Neural crest cell (in vitro differentiated cells): ENCODE measurements around the gene CCDC92. TPM values are rescaled to one million over a fixed set of nuclear protein-coding genes. Genes with fewer than 3 reads are reported as not detected.

Source experiments
- DNase-seq: peaks from one replicate; pipeline ENCODE4 v3.0.0; 2021; ENCODE audit warnings: low read depth, mixed read lengths, low spot score
- H3K27ac Mint-ChIP-seq: one replicate; pipeline ENCODE4 v1.8.0; 2021; ENCODE audit warnings: mild to moderate bottlenecking, mixed read lengths; ENCODE audit not compliant: unreplicated experiment
- H3K27me3 Mint-ChIP-seq: 2 replicates; pipeline ENCODE4 v1.8.0; 2021; ENCODE audit warnings: low read depth, mild to moderate bottlenecking, mixed read lengths
- H3K36me3 Mint-ChIP-seq: 2 replicates; pipeline ENCODE4 v1.8.0; 2021; ENCODE audit warnings: low read depth, mild to moderate bottlenecking, mixed read lengths
- H3K4me1 Mint-ChIP-seq: 2 replicates; pipeline ENCODE4 v1.8.0; 2021; ENCODE audit warnings: mixed read lengths
- H3K4me3 Mint-ChIP-seq: one replicate; pipeline ENCODE4 v1.8.0; 2021; ENCODE audit warnings: mild to moderate bottlenecking, mixed read lengths
- H3K9me3 Mint-ChIP-seq: 2 replicates; pipeline ENCODE4 v1.8.0; 2021; ENCODE audit warnings: mixed read lengths
- total RNA-seq: library from RNA; stranded (reverse); gene quantifications from 2 replicates; pipeline ENCODE4 v1.2.1, GENCODE V29; 2021
- TF ChIP-seq, protein P1 (sequence below): fragments of 200-600 bp; sonication (generic); conservative IDR thresholded peaks from 2 replicates; pipeline ENCODE4 v1.5.0; 2021; ENCODE audit warnings: antibody characterized with exemption, mild to moderate bottlenecking

Gene CCDC92
- total RNA-seq, 1 donor from 2014 or later, result 33.5 TPM

DNA sequence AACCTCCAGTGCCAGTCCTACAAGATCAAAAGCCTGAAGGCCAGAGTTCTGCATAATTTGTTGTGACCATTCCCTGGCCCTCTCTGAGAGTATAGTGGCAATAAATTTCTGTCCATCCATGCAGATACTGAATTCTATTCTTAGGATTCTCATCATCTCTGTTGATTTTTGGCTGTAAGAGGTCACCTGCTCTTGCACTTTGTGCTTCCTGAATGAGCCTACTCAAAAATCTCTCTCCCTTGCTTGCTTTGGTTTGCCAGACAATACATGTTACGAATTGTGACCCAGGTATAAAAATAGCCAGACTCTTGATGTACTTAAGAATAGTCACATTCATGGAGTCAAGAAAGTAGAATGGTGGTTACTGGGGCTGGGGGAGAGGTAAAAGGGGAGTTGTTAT lies 17.1 kb upstream of the CCDC92 start:
- no peak overlapping the region for H3K27ac Mint-ChIP-seq
- H3K36me3 Mint-ChIP-seq, result peaks cover 11% of the 10 kb centered on the region
- H3K27me3 Mint-ChIP-seq, result no peaks in the 10 kb centered on the region
- H3K9me3 Mint-ChIP-seq, result no peaks in the 10 kb centered on the region
- TF ChIP-seq, protein P1, sequence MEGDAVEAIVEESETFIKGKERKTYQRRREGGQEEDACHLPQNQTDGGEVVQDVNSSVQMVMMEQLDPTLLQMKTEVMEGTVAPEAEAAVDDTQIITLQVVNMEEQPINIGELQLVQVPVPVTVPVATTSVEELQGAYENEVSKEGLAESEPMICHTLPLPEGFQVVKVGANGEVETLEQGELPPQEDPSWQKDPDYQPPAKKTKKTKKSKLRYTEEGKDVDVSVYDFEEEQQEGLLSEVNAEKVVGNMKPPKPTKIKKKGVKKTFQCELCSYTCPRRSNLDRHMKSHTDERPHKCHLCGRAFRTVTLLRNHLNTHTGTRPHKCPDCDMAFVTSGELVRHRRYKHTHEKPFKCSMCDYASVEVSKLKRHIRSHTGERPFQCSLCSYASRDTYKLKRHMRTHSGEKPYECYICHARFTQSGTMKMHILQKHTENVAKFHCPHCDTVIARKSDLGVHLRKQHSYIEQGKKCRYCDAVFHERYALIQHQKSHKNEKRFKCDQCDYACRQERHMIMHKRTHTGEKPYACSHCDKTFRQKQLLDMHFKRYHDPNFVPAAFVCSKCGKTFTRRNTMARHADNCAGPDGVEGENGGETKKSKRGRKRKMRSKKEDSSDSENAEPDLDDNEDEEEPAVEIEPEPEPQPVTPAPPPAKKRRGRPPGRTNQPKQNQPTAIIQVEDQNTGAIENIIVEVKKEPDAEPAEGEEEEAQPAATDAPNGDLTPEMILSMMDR, result no peak
- no peak for DNase-seq
- no peak overlapping the region for H3K4me3 Mint-ChIP-seq
- H3K4me1 Mint-ChIP-seq, result peaks cover 30% of the 10 kb centered on the region

DNA sequence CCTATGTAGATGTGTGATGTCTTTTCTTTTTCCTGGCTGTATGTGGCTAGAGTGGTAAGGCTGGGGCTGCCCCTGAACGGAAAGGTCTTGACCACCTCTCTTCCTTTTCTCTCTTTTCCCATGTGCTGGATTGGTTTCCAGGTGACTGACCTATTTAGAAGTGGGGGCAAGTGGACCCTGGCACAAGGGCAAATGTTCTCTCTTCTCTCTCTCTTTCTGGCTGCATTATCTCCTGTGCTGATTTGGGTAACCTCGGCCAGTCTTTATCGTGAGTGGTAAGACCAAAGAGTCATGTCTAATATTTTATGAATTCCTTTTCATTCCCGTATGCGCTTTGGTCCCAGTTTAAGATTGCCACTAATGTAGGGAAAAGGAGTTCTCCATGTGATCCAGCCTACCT lies 16.5 kb upstream of the CCDC92 start:
- peaks cover 8% of the 10 kb centered on the region for H3K36me3 Mint-ChIP-seq
- H3K27ac Mint-ChIP-seq, result no peak overlapping the region
- TF ChIP-seq, protein P1, result no peak
- no peaks in the 10 kb centered on the region for H3K9me3 Mint-ChIP-seq
- H3K4me3 Mint-ChIP-seq, result no peak overlapping the region
- no peaks in the 10 kb centered on the region for H3K27me3 Mint-ChIP-seq
- no peak for DNase-seq
- peaks cover 31% of the 10 kb centered on the region for H3K4me1 Mint-ChIP-seq

DNA sequence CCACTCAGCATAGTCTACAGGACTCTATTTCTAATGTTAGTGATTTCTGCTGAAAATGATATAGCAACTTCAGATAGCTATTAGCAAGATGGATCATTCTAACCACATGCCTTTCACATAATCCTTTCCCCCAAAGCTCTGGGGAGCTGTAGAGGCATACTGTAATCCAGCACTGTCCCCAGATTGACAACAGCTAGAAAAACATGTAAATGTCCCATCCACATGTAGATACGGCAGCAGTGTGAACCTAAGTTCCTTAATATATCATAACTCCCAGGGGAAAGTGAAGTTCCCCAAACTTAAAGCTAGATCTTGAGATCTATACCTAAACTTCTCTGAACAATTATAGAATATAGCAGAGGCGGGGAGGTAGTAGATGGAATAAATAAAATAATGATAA lies 14.4 kb upstream of the CCDC92 start:
- DNase-seq, result no peak
- Mint-ChIP-seq H3K36me3 (peaks cover 12% of the 10 kb centered on the region), H3K9me3 (no peaks in the 10 kb centered on the region), H3K4me1 (peaks cover 43% of the 10 kb centered on the region), H3K4me3 (no peak overlapping the region), H3K27ac (no peak overlapping the region), H3K27me3 (no peaks in the 10 kb centered on the region)
- TF ChIP-seq, protein P1, result no peak

DNA sequence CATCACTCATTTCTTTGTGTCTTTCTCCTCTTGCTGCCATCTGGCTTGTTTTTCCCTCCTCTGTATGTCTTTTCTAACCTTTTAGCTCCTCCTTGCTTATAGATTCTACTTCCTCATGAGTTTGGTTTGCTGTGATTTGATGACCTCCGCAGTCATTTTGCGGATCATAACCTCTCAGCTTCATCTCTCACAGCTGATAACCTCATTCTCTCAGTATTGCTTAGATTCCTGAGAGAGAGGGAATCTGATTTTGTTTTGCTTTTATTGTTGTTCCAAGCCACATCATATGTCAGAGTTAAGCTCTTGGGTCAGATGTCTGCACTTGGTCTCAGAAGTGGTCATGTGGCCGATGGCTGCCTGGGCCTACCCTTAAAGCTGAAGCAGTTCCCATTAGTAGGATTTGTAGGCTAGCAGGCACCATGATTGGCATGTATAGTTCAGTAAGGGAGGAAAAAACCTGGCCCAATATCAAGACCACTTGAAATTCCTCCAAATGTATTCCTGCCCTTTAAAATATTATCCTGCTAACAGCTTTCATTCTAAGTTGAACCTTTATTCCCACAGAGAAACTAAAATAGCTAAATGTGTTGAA lies 13.8 kb upstream of the CCDC92 start:
- Mint-ChIP-seq H3K27ac (peak overlapping the region; percentile 72), H3K27me3 (no peaks in the 10 kb centered on the region), H3K4me3 (no peak overlapping the region), H3K9me3 (no peaks in the 10 kb centered on the region), H3K36me3 (peaks cover 12% of the 10 kb centered on the region), H3K4me1 (peaks cover 45% of the 10 kb centered on the region)
- TF ChIP-seq, protein P1, result no peak
- no peak for DNase-seq

DNA sequence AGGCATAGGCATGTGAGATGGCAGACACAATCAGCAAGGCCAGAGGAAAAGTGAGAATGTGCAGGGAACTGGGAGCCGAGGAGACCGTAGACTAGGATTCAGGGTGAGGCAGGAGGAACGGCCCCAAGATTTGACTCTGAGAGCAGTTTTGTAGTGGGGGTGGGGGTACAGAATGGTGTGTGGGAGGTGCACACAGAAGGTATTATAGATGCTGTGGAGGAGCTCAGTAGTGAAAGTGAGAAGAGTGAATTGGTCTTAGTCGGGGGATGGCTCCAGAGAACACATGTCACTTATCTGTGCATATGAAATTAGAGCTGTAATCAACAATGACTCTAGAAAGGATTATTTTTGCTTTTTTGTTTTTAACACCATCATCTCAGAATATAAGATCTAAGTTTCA lies 12.3 kb upstream of the CCDC92 start:
- H3K36me3 Mint-ChIP-seq, result peaks cover 15% of the 10 kb centered on the region
- TF ChIP-seq, protein P1, result no peak
- no peak overlapping the region for H3K4me3 Mint-ChIP-seq
- DNase-seq, result no peak
- H3K4me1 Mint-ChIP-seq, result peaks cover 33% of the 10 kb centered on the region
- no peaks in the 10 kb centered on the region for H3K9me3 Mint-ChIP-seq
- H3K27ac Mint-ChIP-seq, result no peak overlapping the region
- H3K27me3 Mint-ChIP-seq, result no peaks in the 10 kb centered on the region
